HepG2 (cell line): ENCODE results near the gene GADD45B. TPM values are rescaled to one million over a fixed set of nuclear protein-coding genes. Genes with fewer than 3 reads are reported as not detected.

ENCODE experiments used
- ATF4 ChIP-seq, 2 experiments: fragments of 450-650 bp in 1 of 2; sonication (generic) in 1 of 2; formaldehyde crosslinking; IDR thresholded peaks; 2 replicates each; pipeline versions ENCODE4 v1.5.0 to v1.8.0; 2020 to 2022; ENCODE audit warnings: mild to moderate bottlenecking in 1 of 2, missing genetic modification reagents in 1 of 2
- GLI4 ChIP-seq: sonication (generic); formaldehyde crosslinking; IDR thresholded peaks from 2 replicates; pipeline ENCODE4 v1.5.1; 2020; ENCODE audit warnings: missing genetic modification reagents, mild to moderate bottlenecking, moderate library complexity, borderline replicate concordance
- HINFP ChIP-seq: sonication (generic); formaldehyde crosslinking; IDR thresholded peaks from 2 replicates; pipeline ENCODE4 v1.4.0; 2020; ENCODE audit warnings: low read depth, mild to moderate bottlenecking, missing genetic modification reagents
- IRF2 ChIP-seq: IDR thresholded peaks from 2 replicates; pipeline ENCODE4 v1.6.1; 2018; ENCODE audit warnings: missing genetic modification reagents, missing compliant biosample characterization
- JARID2 ChIP-seq: sonication (generic); formaldehyde crosslinking; IDR thresholded peaks from 2 replicates; pipeline ENCODE4 v1.8.1; 2023; ENCODE audit warnings: missing genetic modification reagents, inconsistent platforms; ENCODE audit not compliant: insufficient replicate concordance
- KAT8 ChIP-seq: IDR thresholded peaks from 2 replicates; pipeline ENCODE4 v1.6.1; 2016; ENCODE audit warnings: missing genetic modification reagents, missing compliant biosample characterization
- PHF20 ChIP-seq: sonication (generic); formaldehyde crosslinking; IDR thresholded peaks from 2 replicates; pipeline ENCODE4 v1.5.0; 2020; ENCODE audit warnings: mild to moderate bottlenecking, missing genetic modification reagents
- POGZ ChIP-seq: sonication (generic); formaldehyde crosslinking; IDR thresholded peaks from 2 replicates; pipeline ENCODE4 v1.4.0; 2020; ENCODE audit warnings: mild to moderate bottlenecking, missing genetic modification reagents
- RBM39 ChIP-seq: fragments of 200-400 bp; formaldehyde crosslinking; IDR thresholded peaks from one replicate; pipeline ENCODE4 v1.6.1; 2018; ENCODE audit warnings: antibody characterized with exemption, mild to moderate bottlenecking, low read depth, low read length; ENCODE audit not compliant: poor library complexity, severe bottlenecking
- SMARCE1 ChIP-seq: fragments of 450-650 bp; IDR thresholded peaks from 2 replicates; pipeline ENCODE4 v1.6.1; 2017; ENCODE audit warnings: borderline replicate concordance
- TAF15 ChIP-seq: fragments of 200-400 bp; formaldehyde crosslinking; IDR thresholded peaks from one replicate; pipeline ENCODE4 v1.6.1; 2018; ENCODE audit warnings: mild to moderate bottlenecking, low read depth, low read length; ENCODE audit not compliant: poor library complexity, severe bottlenecking
- TBX2 ChIP-seq: sonication (generic); formaldehyde crosslinking; IDR thresholded peaks from 2 replicates; pipeline ENCODE4 v1.5.0; 2020; ENCODE audit warnings: missing genetic modification reagents, mild to moderate bottlenecking, borderline replicate concordance
- ZMYM4 ChIP-seq: sonication (generic); formaldehyde crosslinking; IDR thresholded peaks from 2 replicates; pipeline ENCODE4 v1.8.1; 2023; ENCODE audit warnings: mild to moderate bottlenecking, missing genetic modification reagents
- ZNF512B ChIP-seq: sonication (generic); formaldehyde crosslinking; IDR thresholded peaks from 2 replicates; pipeline ENCODE4 v1.5.1; 2020; ENCODE audit warnings: missing genetic modification reagents, mild to moderate bottlenecking, borderline replicate concordance
- ZNF562 ChIP-seq: sonication (generic); formaldehyde crosslinking; IDR thresholded peaks from 2 replicates; pipeline ENCODE4 v1.8.0; 2022; ENCODE audit warnings: missing genetic modification reagents, borderline replicate concordance
- ZNF644 ChIP-seq: IDR thresholded peaks from 2 replicates; pipeline ENCODE4 v1.6.1; 2016; ENCODE audit warnings: low read depth
- ZNF660 ChIP-seq: sonication (generic); formaldehyde crosslinking; IDR thresholded peaks from 2 replicates; pipeline ENCODE4 v1.5.1; 2020; ENCODE audit warnings: mild to moderate bottlenecking, low read depth, missing genetic modification reagents, borderline replicate concordance
- ZNF766 ChIP-seq: sonication (generic); formaldehyde crosslinking; IDR thresholded peaks from 2 replicates; pipeline ENCODE4 v1.5.0; 2020; ENCODE audit warnings: missing genetic modification reagents, borderline replicate concordance
- ZNF792 ChIP-seq: IDR thresholded peaks from 2 replicates; pipeline ENCODE4 v1.6.1; 2016
- ZNF841 ChIP-seq: sonication (generic); formaldehyde crosslinking; IDR thresholded peaks from 2 replicates; pipeline ENCODE4 v1.8.1; 2023; ENCODE audit warnings: missing genetic modification reagents, borderline replicate concordance
- polyA plus RNA-seq, 8 experiments: library from polyadenylated mRNA; depleted of rRNA in 3 of 8; stranded (reverse) in 7 of 8; unstranded in 1 of 8; fragments of >200 nt; fragmentation: Illumina TruSeq in 4 of 8; extraction: Trizol in 4 of 8; gene quantifications; 2 replicates each; pipeline versions ENCODE4 v1.2.1 to v1.2.3, GENCODE V29; 2011 to 2016; ENCODE audit warnings: low read depth in 4 of 8, missing spikeins in 1 of 8, mixed read lengths in 1 of 8; ENCODE audit not compliant: insufficient read depth in 1 of 8
- total RNA-seq, 5 experiments: library from RNA; depleted of rRNA; stranded (reverse); fragments of >200 nt; fragmentation: Illumina TruSeq; extraction: Trizol; gene quantifications; 2 replicates each; pipeline ENCODE4 v1.2.3, GENCODE V29; 2016; ENCODE audit warnings: low read depth in 1 of 5

The GADD45B gene
- total and polyA plus RNA-seq, 2 of the 13 experiments (the other 11 are each of a cell fraction or from before 2014, with no cell fraction given), result 4.6 to 34.1 TPM

- TF ChIP-seq HINFP (no peak), TBX2 (CRISPR knock-in tag) (peak; percentile 70; the same call in 1 of the 2 replicates), ZNF644 (CRISPR knock-in tag) (peak; percentile 12; the same call in 1 of the 2 replicates), ZNF660 (no peak), RBM39 (no peak), PHF20 (no peak), ZMYM4 (no peak), GLI4 (no peak), ZNF792 (0 out of 2 replicates have a peak, but pooled peaks have one; percentile 33), ZNF562 (CRISPR knock-in tag) (no peak), JARID2 (CRISPR knock-in tag) (no peak), TAF15 (no peak), POGZ (peak; percentile 35; the same call in 1 of the 2 replicates), ZNF512B (CRISPR knock-in tag) (no peak), ZNF766 (CRISPR knock-in tag) (no peak), KAT8 (CRISPR knock-in tag) (0 out of 2 replicates have a peak, but pooled peaks have one; percentile 37), ATF4 (CRISPR knock-in tag; IDR thresholded peaks at IDR 0.05) (peak in 1 of 2 experiments; percentile 96; a peak in 2 of 4 replicates), SMARCE1 (no peak), ZNF841 (no peak), IRF2 (CRISPR knock-in tag) (no peak)
Observed at GRCh38 chr19:2524840-2525723, 49.2 kb downstream of the GADD45B start (continued).
